Glutamatergic neuron (in vitro differentiated cells): ENCODE measurements around the gene GPR143. TPM values are rescaled to one million over a fixed set of nuclear protein-coding genes. Genes with fewer than 3 reads are reported as not detected.

Source experiments
- DNase-seq: peaks from one replicate; pipeline ENCODE4 v3.0.0; 2022
- H3K27ac Mint-ChIP-seq: one replicate; pipeline ENCODE4 v1.8.0; 2020; ENCODE audit warnings: mild to moderate bottlenecking, mixed read lengths, inconsistent platforms; ENCODE audit not compliant: unreplicated experiment
- H3K27me3 Mint-ChIP-seq: one replicate; pipeline ENCODE4 v1.8.0; 2020; ENCODE audit warnings: mild to moderate bottlenecking, moderate library complexity, mixed read lengths, inconsistent platforms; ENCODE audit not compliant: unreplicated experiment
- H3K36me3 Mint-ChIP-seq: one replicate; pipeline ENCODE4 v1.8.0; 2020; ENCODE audit warnings: mild to moderate bottlenecking, mixed read lengths, inconsistent platforms; ENCODE audit not compliant: unreplicated experiment
- H3K4me1 Mint-ChIP-seq: one replicate; pipeline ENCODE4 v1.8.0; 2020; ENCODE audit warnings: mild to moderate bottlenecking, low read depth, mixed read lengths, inconsistent platforms; ENCODE audit not compliant: unreplicated experiment
- H3K4me3 Mint-ChIP-seq: one replicate; pipeline ENCODE4 v1.8.0; 2020; ENCODE audit warnings: mild to moderate bottlenecking, mixed read lengths, inconsistent platforms; ENCODE audit not compliant: unreplicated experiment
- H3K9me3 Mint-ChIP-seq: one replicate; pipeline ENCODE4 v1.8.0; 2020; ENCODE audit warnings: mild to moderate bottlenecking, moderate library complexity, mixed read lengths, inconsistent platforms; ENCODE audit not compliant: unreplicated experiment
- CTCF ChIP-seq: fragments of 200-600 bp; sonication (generic); IDR thresholded peaks from one replicate; pipeline ENCODE4 v1.5.0; 2021; ENCODE audit not compliant: partially characterized antibody, unreplicated experiment
- total RNA-seq: library from RNA; stranded (reverse); fragmentation: NEBNext Ultra II Directional; extraction: Animal tissue kit (Norgen Biotek cat#: 25700); gene quantifications from one replicate; pipeline ENCODE4 v1.2.1, GENCODE V29; 2021; ENCODE audit not compliant: unreplicated experiment

Gene GPR143
- total RNA-seq, 1 donor from 2014 or later: not detected

- no peak for DNase-seq
- Mint-ChIP-seq H3K4me3 (no peak overlapping the region), H3K4me1 (peaks cover 6% of the 10 kb centered on the region), H3K27me3 (no peaks in the 10 kb centered on the region), H3K27ac (no peak overlapping the region), H3K36me3 (no peaks in the 10 kb centered on the region), H3K9me3 (no peaks in the 10 kb centered on the region)
- no peak for TF ChIP-seq CTCF
Observed at GRCh38 chrX:9745417-9746115, 20.1 kb downstream of the GPR143 start.

- DNase-seq: no peak
- Mint-ChIP-seq H3K4me1 (no peaks in the 10 kb centered on the region), H3K9me3 (no peaks in the 10 kb centered on the region), H3K27me3 (no peaks in the 10 kb centered on the region), H3K36me3 (no peaks in the 10 kb centered on the region), H3K27ac (no peak overlapping the region), H3K4me3 (no peak overlapping the region)
- TF ChIP-seq CTCF: no peak
Observed at GRCh38 chrX:9739130-9739529, 26.5 kb downstream of the GPR143 start.

- H3K9me3 Mint-ChIP-seq: no peaks in the 10 kb centered on the region
- no peak for DNase-seq
- TF ChIP-seq CTCF: no peak
- no peak overlapping the region for H3K27ac Mint-ChIP-seq
- H3K4me3 Mint-ChIP-seq: no peak overlapping the region
- H3K27me3 Mint-ChIP-seq: no peaks in the 10 kb centered on the region
- H3K4me1 Mint-ChIP-seq: no peaks in the 10 kb centered on the region
- H3K36me3 Mint-ChIP-seq: no peaks in the 10 kb centered on the region
Observed at GRCh38 chrX:9738151-9738550, 27.5 kb downstream of the GPR143 start.

GRCh38 chrX:9737363-9737762, 28.3 kb downstream of the GPR143 start:
- TF ChIP-seq CTCF: no peak
- no peaks in the 10 kb centered on the region for H3K27me3 Mint-ChIP-seq
- no peaks in the 10 kb centered on the region for H3K9me3 Mint-ChIP-seq
- no peak overlapping the region for H3K4me3 Mint-ChIP-seq
- no peaks in the 10 kb centered on the region for H3K4me1 Mint-ChIP-seq
- DNase-seq: no peak
- H3K27ac Mint-ChIP-seq: no peak overlapping the region
- H3K36me3 Mint-ChIP-seq: no peaks in the 10 kb centered on the region

- no peaks in the 10 kb centered on the region for H3K36me3 Mint-ChIP-seq
- no peak overlapping the region for H3K27ac Mint-ChIP-seq
- no peak for TF ChIP-seq CTCF
- DNase-seq: no peak
- no peak overlapping the region for H3K4me3 Mint-ChIP-seq
- H3K27me3 Mint-ChIP-seq: no peaks in the 10 kb centered on the region
- no peaks in the 10 kb centered on the region for H3K9me3 Mint-ChIP-seq
- no peaks in the 10 kb centered on the region for H3K4me1 Mint-ChIP-seq
Observed at GRCh38 chrX:9730752-9731151, 34.9 kb downstream of the GPR143 start.
